ENCODE measurements around the gene DCUN1D1. TPM values are rescaled to one million over a fixed set of nuclear protein-coding genes. Genes with fewer than 3 reads are reported as not detected.

Gene DCUN1D1
- total and polyA plus RNA-seq, 2 of the 13 experiments (the other 11 are each of a cell fraction or from before 2014, with no cell fraction given), result 10.5 to 39.7 TPM

DNA sequence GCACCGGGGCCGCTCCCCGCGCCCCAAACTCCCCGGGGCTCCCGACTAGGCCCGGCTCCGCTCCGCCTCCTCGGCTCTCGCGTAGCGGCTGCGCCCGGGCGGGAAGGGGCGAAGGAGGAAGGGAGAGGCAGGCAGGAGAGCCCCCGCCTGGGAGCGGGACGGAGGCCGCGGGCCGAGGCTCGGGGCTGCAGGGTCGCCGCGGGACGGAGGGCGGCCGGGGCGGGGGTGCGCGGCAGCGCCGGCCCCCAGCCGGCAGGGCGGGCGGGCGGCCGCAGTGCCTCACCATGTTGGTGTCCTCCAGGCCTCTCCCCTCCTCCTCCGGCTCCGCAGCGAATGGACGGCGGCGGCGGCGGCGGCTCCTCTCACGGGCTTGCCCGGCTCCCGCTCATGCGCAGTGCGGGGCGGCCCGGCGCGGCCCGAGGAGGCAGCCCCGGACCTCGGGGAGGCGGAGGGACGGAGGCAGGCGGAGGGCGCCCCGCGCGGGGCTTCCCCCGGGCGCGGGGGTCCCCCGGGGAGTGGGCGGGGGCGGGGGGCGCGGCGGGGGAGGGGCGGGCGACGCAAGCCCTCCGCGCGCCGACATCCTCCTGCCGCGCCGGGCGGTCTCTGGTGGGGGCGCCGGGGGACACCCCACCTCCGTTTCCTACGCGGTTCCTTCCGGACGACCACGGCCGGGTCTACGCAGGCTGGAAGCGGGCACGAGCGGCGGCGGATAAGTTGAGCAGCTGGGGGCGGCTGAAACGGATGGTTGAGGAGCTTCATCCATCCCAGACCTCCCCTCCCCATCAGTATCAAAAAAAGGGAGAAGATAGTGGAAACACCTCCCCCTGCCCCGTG is at the start of gene DCUN1D1 (continued):
- TF ChIP-seq HNRNPK (IDR thresholded peaks at IDR 0.05; ENCODE audit: low read depth, low read length, poor library complexity, severe bottlenecking), result peak; percentile 26
- TF ChIP-seq NFKBIZ (CRISPR knock-in tag; IDR thresholded peaks at IDR 0.05), result no peak
- no peak for TF ChIP-seq AKAP8 (CRISPR knock-in tag; IDR thresholded peaks at IDR 0.05)
- no peak for TF ChIP-seq ZNF749 (CRISPR knock-in tag; IDR thresholded peaks at IDR 0.05; ENCODE audit: borderline replicate concordance)
- no peak for TF ChIP-seq NR2F6 (IDR thresholded peaks at IDR 0.05)
- TF ChIP-seq NR2F6 (CRISPR knock-in tag; IDR thresholded peaks at IDR 0.05), result no peak
- TF ChIP-seq ZFY (CRISPR knock-in tag; IDR thresholded peaks at IDR 0.05), result peak; percentile 85
- TF ChIP-seq ZNF552 (CRISPR knock-in tag; IDR thresholded peaks at IDR 0.05; ENCODE audit: borderline replicate concordance), result no peak
- TF ChIP-seq ZNF24 (IDR thresholded peaks at IDR 0.05), result no peak
- no peak for TF ChIP-seq REST (IDR thresholded peaks at IDR 0.05; ENCODE audit: borderline replicate concordance in 1 of 2, low read depth in 1 of 2, low read length in 2 of 2)
- TF ChIP-seq, protein P1, sequence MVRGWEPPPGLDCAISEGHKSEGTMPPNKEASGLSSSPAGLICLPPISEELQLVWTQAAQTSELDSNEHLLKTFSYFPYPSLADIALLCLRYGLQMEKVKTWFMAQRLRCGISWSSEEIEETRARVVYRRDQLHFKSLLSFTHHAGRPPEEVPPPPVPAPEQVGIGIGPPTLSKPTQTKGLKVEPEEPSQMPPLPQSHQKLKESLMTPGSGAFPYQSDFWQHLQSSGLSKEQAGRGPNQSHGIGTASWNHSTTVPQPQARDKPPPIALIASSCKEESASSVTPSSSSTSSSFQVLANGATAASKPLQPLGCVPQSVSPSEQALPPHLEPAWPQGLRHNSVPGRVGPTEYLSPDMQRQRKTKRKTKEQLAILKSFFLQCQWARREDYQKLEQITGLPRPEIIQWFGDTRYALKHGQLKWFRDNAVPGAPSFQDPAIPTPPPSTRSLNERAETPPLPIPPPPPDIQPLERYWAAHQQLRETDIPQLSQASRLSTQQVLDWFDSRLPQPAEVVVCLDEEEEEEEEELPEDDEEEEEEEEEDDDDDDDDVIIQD (CRISPR knock-in tag; IDR thresholded peaks at IDR 0.05; ENCODE audit: low read depth), result no peak
- no peak for TF ChIP-seq SP140L (CRISPR knock-in tag; IDR thresholded peaks at IDR 0.05; ENCODE audit: borderline replicate concordance)
- no peak for TF ChIP-seq ZNF138 (CRISPR knock-in tag; IDR thresholded peaks at IDR 0.05; ENCODE audit: low read depth)
- TF ChIP-seq, protein P2, sequence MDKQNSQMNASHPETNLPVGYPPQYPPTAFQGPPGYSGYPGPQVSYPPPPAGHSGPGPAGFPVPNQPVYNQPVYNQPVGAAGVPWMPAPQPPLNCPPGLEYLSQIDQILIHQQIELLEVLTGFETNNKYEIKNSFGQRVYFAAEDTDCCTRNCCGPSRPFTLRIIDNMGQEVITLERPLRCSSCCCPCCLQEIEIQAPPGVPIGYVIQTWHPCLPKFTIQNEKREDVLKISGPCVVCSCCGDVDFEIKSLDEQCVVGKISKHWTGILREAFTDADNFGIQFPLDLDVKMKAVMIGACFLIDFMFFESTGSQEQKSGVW (CRISPR knock-in tag; IDR thresholded peaks at IDR 0.05; ENCODE audit: borderline replicate concordance), result no peak
- TF ChIP-seq HDAC1 (CRISPR knock-in tag; IDR thresholded peaks at IDR 0.05), result no peak
- TF ChIP-seq, protein P3, sequence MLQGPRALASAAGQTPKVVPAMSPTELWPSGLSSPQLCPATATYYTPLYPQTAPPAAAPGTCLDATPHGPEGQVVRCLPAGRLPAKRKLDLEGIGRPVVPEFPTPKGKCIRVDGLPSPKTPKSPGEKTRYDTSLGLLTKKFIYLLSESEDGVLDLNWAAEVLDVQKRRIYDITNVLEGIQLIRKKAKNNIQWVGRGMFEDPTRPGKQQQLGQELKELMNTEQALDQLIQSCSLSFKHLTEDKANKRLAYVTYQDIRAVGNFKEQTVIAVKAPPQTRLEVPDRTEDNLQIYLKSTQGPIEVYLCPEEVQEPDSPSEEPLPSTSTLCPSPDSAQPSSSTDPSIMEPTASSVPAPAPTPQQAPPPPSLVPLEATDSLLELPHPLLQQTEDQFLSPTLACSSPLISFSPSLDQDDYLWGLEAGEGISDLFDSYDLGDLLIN (CRISPR knock-in tag; IDR thresholded peaks at IDR 0.05; ENCODE audit: borderline replicate concordance), result no peak
- peak; percentile 82 for TF ChIP-seq RBFOX2 (IDR thresholded peaks at IDR 0.05; ENCODE audit: low read depth, low read length)
- TF ChIP-seq MYNN (CRISPR knock-in tag; IDR thresholded peaks at IDR 0.05; ENCODE audit: low read depth), result no peak
